H1 (cell line): ENCODE results near the gene SOCS6. TPM values are rescaled to one million over a fixed set of nuclear protein-coding genes. Genes with fewer than 3 reads are reported as not detected.

Experiments used
- CTCF ChIA-PET: fragments of 300-600 bp; sonication (Branson Sonifier 250); formaldehyde crosslinking; loops from one replicate; lab custom pipeline; 2021; ENCODE audit not compliant: partially characterized antibody; lab: Charles Lee
- POLR2A ChIA-PET: fragments of 300-600 bp; sonication (Branson Sonifier 250); formaldehyde crosslinking; loops from one replicate; lab custom pipeline; 2021; ENCODE audit warnings: inconsistent platforms; ENCODE audit not compliant: partially characterized antibody; lab: Charles Lee
- DNase-seq, 2 experiments: peaks; one replicate each; pipeline versions ENCODE4 v3.0.0 to v3.0.0-alpha.2; 2010 to 2022; ENCODE audit warnings: low spot score in 2 of 2, low read depth in 1 of 2, mixed read lengths in 1 of 2
- FAIRE-seq: peaks from 2 replicates; lab custom pipeline; 2011; peaks lifted over from hg19 to GRCh38; lab: Jason Lieb, UNC
- H2AFZ ChIP-seq: 2 replicates; pipeline ENCODE4 v1.8.1; 2012; ENCODE audit warnings: low read length, inconsistent platforms
- H2AK5ac ChIP-seq: 2 replicates; pipeline ENCODE4 v1.6.1; 2013; ENCODE audit warnings: low read depth, low read length
- H2BK120ac ChIP-seq: replicated peaks from 2 replicates; pipeline ENCODE3; 2013; ENCODE audit warnings: low read depth, low read length, inconsistent platforms
- H2BK12ac ChIP-seq: 2 replicates; pipeline ENCODE4 v1.6.1; 2013; ENCODE audit warnings: low read depth, low read length
- H2BK15ac ChIP-seq: 2 replicates; pipeline ENCODE4 v1.6.1; 2013; ENCODE audit warnings: low read length
- H2BK20ac ChIP-seq: 2 replicates; pipeline ENCODE4 v1.6.1; 2013; ENCODE audit warnings: low read length
- H2BK5ac ChIP-seq: 2 replicates; pipeline ENCODE4 v1.6.1; 2013; ENCODE audit warnings: low read depth, low read length
- H3K14ac ChIP-seq: 2 replicates; pipeline ENCODE4 v1.6.1; 2013; ENCODE audit warnings: inconsistent platforms; ENCODE audit not compliant: insufficient read length
- H3K18ac ChIP-seq: 2 replicates; pipeline ENCODE4 v1.6.1; 2013; ENCODE audit warnings: low read length; ENCODE audit errors: extremely low read depth
- H3K23ac ChIP-seq: 2 replicates; pipeline ENCODE4 v1.6.1; 2013; ENCODE audit warnings: inconsistent platforms; ENCODE audit not compliant: insufficient read length
- H3K23me2 ChIP-seq: 2 replicates; pipeline ENCODE4 v1.6.1; 2013; ENCODE audit warnings: low read depth, low read length
- H3K27ac ChIP-seq: 2 replicates; pipeline ENCODE4 v1.6.1; 2011; ENCODE audit warnings: low read depth, low read length, inconsistent platforms
- H3K27me3 ChIP-seq, 4 experiments: replicated peaks in 1 of 4; 1 replicate in 1 of 4; 2 replicates in 3 of 4; pipeline versions ENCODE4 v1.6.1 to v1.8.1; 2011 to 2013; ENCODE audit warnings: low read length in 3 of 4, mild to moderate bottlenecking in 3 of 4, inconsistent platforms in 2 of 4, mixed read lengths in 2 of 4, moderate library complexity in 1 of 4; ENCODE audit not compliant: control insufficient read depth in 3 of 4, insufficient read depth in 3 of 4; ENCODE audit errors: extremely low read depth in 1 of 4
- H3K36me3 ChIP-seq, 4 experiments: 2 replicates each; pipeline versions ENCODE4 v1.6.1 to v1.8.1; 2011 to 2013; ENCODE audit warnings: mild to moderate bottlenecking in 4 of 4, low read length in 3 of 4, moderate library complexity in 2 of 4, control low read depth in 1 of 4, inconsistent platforms in 1 of 4; ENCODE audit not compliant: insufficient read depth in 4 of 4, control insufficient read depth in 2 of 4
- H3K4ac ChIP-seq: replicated peaks from 2 replicates; pipeline ENCODE3; 2013; ENCODE audit warnings: low read length, low read depth, mixed read lengths, inconsistent platforms; ENCODE audit not compliant: insufficient read length
- H3K4me1 ChIP-seq, 4 experiments: replicated peaks in 1 of 4; 1 replicate in 1 of 4; 2 replicates in 3 of 4; pipeline versions ENCODE4 v1.6.1 to v1.8.1; 2011 to 2013; ENCODE audit warnings: low read length in 3 of 4, inconsistent platforms in 2 of 4, mixed read lengths in 1 of 4; ENCODE audit not compliant: insufficient read depth in 4 of 4, control insufficient read depth in 3 of 4
- H3K4me2 ChIP-seq, 2 experiments: 2 replicates each; pipeline versions ENCODE4 v1.6.1 to v1.8.1; 2011 to 2013; ENCODE audit warnings: low read depth in 2 of 2, low read length in 2 of 2, control low read depth in 1 of 2, inconsistent platforms in 1 of 2, mild to moderate bottlenecking in 1 of 2; ENCODE audit not compliant: insufficient read depth in 1 of 2
- H3K4me3 ChIP-seq, 4 experiments: fragments of 200-600, 300-600 bp in 1 of 4; sonication (generic), shearing (Covaris generic), sonication (Bioruptor Twin) in 1 of 4; 2 replicates each; pipeline versions ENCODE4 v1.5.1 to v1.8.1; 2011 to 2016; ENCODE audit warnings: low read length in 4 of 4, low read depth in 3 of 4, control low read depth in 2 of 4, inconsistent platforms in 2 of 4, mild to moderate bottlenecking in 2 of 4, mixed read lengths in 1 of 4, moderate library complexity in 1 of 4; ENCODE audit not compliant: insufficient read depth in 2 of 4; ENCODE audit errors: extremely low read depth in 1 of 4
- H3K56ac ChIP-seq: replicated peaks from 2 replicates; pipeline ENCODE3; 2013; ENCODE audit warnings: low read depth, mild to moderate bottlenecking, mixed read lengths, low read length, inconsistent platforms; ENCODE audit not compliant: insufficient read length
- H3K79me1 ChIP-seq: 2 replicates; pipeline ENCODE4 v1.6.1; 2013; ENCODE audit warnings: low read depth, low read length, control low read depth
- H3K79me2 ChIP-seq, 2 experiments: 2 replicates each; pipeline versions ENCODE4 v1.6.1 to v1.8.1; 2012 to 2013; ENCODE audit warnings: low read length in 2 of 2, mild to moderate bottlenecking in 2 of 2, inconsistent platforms in 1 of 2; ENCODE audit not compliant: insufficient read depth in 2 of 2, control insufficient read depth in 1 of 2
- H3K9ac ChIP-seq, 4 experiments: replicated peaks in 1 of 4; 1 replicate in 1 of 4; 2 replicates in 3 of 4; pipeline versions ENCODE4 v1.6.1 to v1.8.1; 2011 to 2013; ENCODE audit warnings: low read depth in 3 of 4, low read length in 3 of 4, control low read depth in 2 of 4, mild to moderate bottlenecking in 2 of 4, moderate library complexity in 2 of 4, inconsistent platforms in 1 of 4; ENCODE audit errors: extremely low read depth in 1 of 4
- H3K9me3 ChIP-seq, 2 experiments: 2 replicates each; pipeline versions ENCODE4 v1.6.1 to v1.8.1; 2012 to 2013; ENCODE audit warnings: mild to moderate bottlenecking in 2 of 2, moderate library complexity in 2 of 2, control low read depth in 1 of 2, inconsistent platforms in 1 of 2, low read depth in 1 of 2, low read length in 1 of 2, mixed read lengths in 1 of 2; ENCODE audit not compliant: insufficient read depth in 2 of 2
- H4K20me1 ChIP-seq, 2 experiments: replicated peaks in 1 of 2; 2 replicates each; pipeline versions ENCODE3 to v1.8.1; 2011 to 2013; ENCODE audit warnings: inconsistent platforms in 2 of 2, low read length in 2 of 2, mild to moderate bottlenecking in 1 of 2; ENCODE audit not compliant: insufficient read depth in 2 of 2, control insufficient read depth in 1 of 2
- H4K5ac ChIP-seq: 2 replicates; pipeline ENCODE4 v1.6.1; 2013; ENCODE audit warnings: low read length, low read depth, mixed read lengths, inconsistent platforms; ENCODE audit not compliant: insufficient read length
- H4K8ac ChIP-seq: 2 replicates; pipeline ENCODE4 v1.8.0; 2013; ENCODE audit warnings: mild to moderate bottlenecking, moderate library complexity, low read length, inconsistent platforms; ENCODE audit not compliant: insufficient read depth; ENCODE audit errors: extremely low read depth
- H4K91ac ChIP-seq: replicated peaks from 2 replicates; pipeline ENCODE3; 2013; ENCODE audit warnings: low read length, mixed read lengths, inconsistent platforms; ENCODE audit not compliant: insufficient read length
- CHD2 ChIP-seq: IDR thresholded peaks from 2 replicates; pipeline ENCODE4 v1.6.1; 2012; ENCODE audit warnings: low read length, improper control_type of control experiment
- JUND ChIP-seq: IDR thresholded peaks from 2 replicates; pipeline ENCODE4 v1.6.1; 2011; ENCODE audit warnings: mild to moderate bottlenecking, improper control_type of control experiment, low read length
- KDM1A ChIP-seq: fragments of 200-600, 300-600 bp; sonication (generic); IDR thresholded peaks from 2 replicates; pipeline ENCODE4 v1.7.1; 2016; ENCODE audit warnings: mild to moderate bottlenecking, low read length, borderline replicate concordance
- KDM5A ChIP-seq: fragments of 200-600 bp; IDR thresholded peaks from 2 replicates; pipeline ENCODE4 v1.7.1; 2012; ENCODE audit warnings: mild to moderate bottlenecking, low read length, inconsistent platforms, mixed read lengths
- POLR2AphosphoS5 ChIP-seq: IDR thresholded peaks from 2 replicates; pipeline ENCODE4 v1.6.1; 2011; ENCODE audit warnings: low read depth, low read length
- POU5F1 ChIP-seq: IDR thresholded peaks from 2 replicates; pipeline ENCODE4 v1.6.1; 2011; ENCODE audit warnings: low read depth, mild to moderate bottlenecking, low read length, moderate library complexity
- RAD21 ChIP-seq, 2 experiments: IDR thresholded peaks in 1 of 2; conservative IDR thresholded peaks in 1 of 2; 2 replicates each; pipeline ENCODE4 v1.6.1; 2011; ENCODE audit warnings: low read depth in 2 of 2, low read length in 2 of 2, improper control_type of control experiment in 1 of 2, inconsistent platforms in 1 of 2, mild to moderate bottlenecking in 1 of 2, moderate library complexity in 1 of 2
- SIN3A ChIP-seq, 2 experiments: IDR thresholded peaks in 1 of 2; conservative IDR thresholded peaks in 1 of 2; 2 replicates each; pipeline ENCODE4 v1.6.1; 2011 to 2012; ENCODE audit warnings: low read length in 2 of 2, improper control_type of control experiment in 1 of 2, low read depth in 1 of 2, mild to moderate bottlenecking in 1 of 2
- SRF ChIP-seq: IDR thresholded peaks from 2 replicates; pipeline ENCODE4 v1.6.1; 2011; ENCODE audit warnings: mild to moderate bottlenecking, low read depth, low read length, moderate library complexity
- WGBS, 2 experiments: shearing (Covaris generic) in 1 of 2; methylation state at CpG; one replicate each; pipeline versions ENCODE4 v1.1.6 to v1.1.7; 2013 to 2015; ENCODE audit warnings: low lambda C conversion rate in 2 of 2, mixed read lengths in 2 of 2, inconsistent platforms in 1 of 2, low coverage in 1 of 2, missing lambda C conversion rate in 1 of 2; ENCODE audit not compliant: insufficient replicate concordance in 2 of 2, insufficient coverage in 1 of 2, insufficient read length in 1 of 2; ENCODE audit errors: extremely low coverage in 1 of 2, missing lambda C conversion rate in 1 of 2; 5-methylcytosine and 5-hydroxymethylcytosine counted together
- polyA plus RNA-seq, 7 experiments: library from polyadenylated mRNA; depleted of rRNA in 3 of 7; stranded (reverse) in 5 of 7; unstranded in 2 of 7; fragments of >200 nt in 5 of 7; fragments of 200-250 nt in 2 of 7; gene quantifications; 1 replicate in 5 of 7; 2 replicates in 1 of 7; 4 replicates in 1 of 7; pipeline versions ENCODE4 v1.2.1 to v1.2.3, GENCODE V29; 2011 to 2013; ENCODE audit warnings: missing spikeins in 2 of 7, mixed read lengths in 2 of 7
- total RNA-seq: library from RNA; stranded (reverse); fragmentation: NEBNext Ultra II Directional; extraction: Animal tissue kit (Norgen Biotek cat#: 25700); gene quantifications from 2 replicates; pipeline ENCODE4 v1.2.1, GENCODE V29; 2021
- TF ChIP-seq, protein P1 (sequence below): IDR thresholded peaks from 2 replicates; pipeline ENCODE4 v1.6.1; 2011; ENCODE audit warnings: low read length, improper control_type of control experiment

Gene SOCS6
- total and polyA plus RNA-seq, 2 of the 8 experiments (the other 6 are each of a cell fraction or from before 2014, with no cell fraction given): 9.1 to 22.9 TPM

DNA sequence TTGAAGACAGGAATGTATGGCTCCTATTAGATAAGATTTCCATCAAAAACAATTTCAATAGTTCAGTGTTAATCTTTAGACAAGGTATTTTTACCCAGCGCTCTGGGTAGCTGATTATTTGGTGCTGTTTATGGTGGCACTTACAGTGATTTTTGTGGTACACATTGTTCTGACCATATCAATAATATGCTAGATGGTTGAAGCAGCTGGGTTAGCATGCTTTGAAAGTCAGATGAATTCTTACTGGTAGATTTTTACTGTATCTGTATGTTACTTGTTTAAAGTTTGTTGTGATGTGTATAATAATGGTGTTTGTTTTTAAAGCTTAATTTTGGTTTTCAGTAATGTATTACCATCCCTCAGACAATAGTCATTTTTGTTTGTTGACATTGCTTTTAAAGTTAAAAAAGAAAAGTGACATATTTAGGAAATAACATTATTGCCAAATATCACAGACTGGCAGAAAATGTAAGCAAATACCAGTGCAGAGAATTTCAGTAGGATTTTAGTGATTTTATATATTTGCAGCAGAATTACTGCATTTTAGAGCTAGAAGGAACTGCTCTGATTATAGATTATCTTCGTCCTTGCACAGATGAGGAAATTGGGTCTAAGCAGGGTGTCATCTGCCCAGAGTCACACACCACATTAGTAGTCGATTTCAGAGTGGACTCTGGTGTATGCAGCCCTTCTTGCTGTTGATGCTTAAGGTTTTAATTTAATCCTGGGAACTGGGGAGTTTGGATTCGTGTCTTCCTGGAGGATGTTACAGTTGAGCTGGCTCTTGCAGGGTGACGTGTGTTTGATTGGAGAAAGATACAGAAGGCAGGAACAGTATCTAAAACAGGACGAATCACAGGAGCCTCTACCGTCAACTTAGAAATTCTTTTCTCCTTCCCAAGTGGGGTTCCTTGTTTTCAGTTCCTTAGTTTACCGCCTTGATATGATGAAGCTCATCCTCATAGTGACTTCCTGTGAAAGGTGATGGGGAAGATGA lies 6.6 kb downstream of the SOCS6 start:
- no peak overlapping the region for H3K14ac ChIP-seq
- peaks cover 0 to 16% of the 10 kb centered on the region in 2 experiments for H4K20me1 ChIP-seq
- H3K9ac ChIP-seq: no peak overlapping the region
- H3K27ac ChIP-seq: no peak overlapping the region
- no peak overlapping the region for H3K23ac ChIP-seq
- 82% methylated on average over 8 of the region's 8 CpGs; no CpG with 5 or more reads in 1 of the 2 experiments for WGBS, 2 experiments
- H2BK15ac ChIP-seq: no peak overlapping the region
- peaks cover 0 to 11% (median 7%) of the 10 kb centered on the region in 4 experiments for H3K4me1 ChIP-seq
- peaks cover 8% of the 10 kb centered on the region for H3K79me1 ChIP-seq
- H3K4ac ChIP-seq: no peak overlapping the region
- H4K8ac ChIP-seq: no peak overlapping the region
- H4K5ac ChIP-seq: no peak overlapping the region
- DNase-seq: no peak
- no peaks in the 10 kb centered on the region for H3K27me3 ChIP-seq
- no peaks in the 10 kb centered on the region for H3K9me3 ChIP-seq
- no peak overlapping the region for H2AK5ac ChIP-seq
- CTCF ChIA-PET: interaction anchor here (0.6 to 1.4 kb wide), 4 partner anchors 9 to 155 kb away, joined by 3 read pairs; partner anchors contain the start of gene RTTN
- H2BK12ac ChIP-seq: no peak overlapping the region
- H2AFZ ChIP-seq: no peak overlapping the region
- H3K4me2 ChIP-seq: no peak overlapping the region; a peak in 1 of 4 replicates
- H2BK120ac ChIP-seq: no peak overlapping the region
- no peaks in the 10 kb centered on the region for H3K36me3 ChIP-seq
- no peak overlapping the region for H3K18ac ChIP-seq
- H3K23me2 ChIP-seq: no peaks in the 10 kb centered on the region
- POLR2A ChIA-PET: interaction anchor here (1.3 kb wide), 1 partner anchor 90 kb away, joined by 3 read pairs; the partner anchor contains the start of gene RTTN
- no peak overlapping the region for H3K4me3 ChIP-seq
- no peak overlapping the region for H2BK5ac ChIP-seq
- H2BK20ac ChIP-seq: no peak overlapping the region
- H4K91ac ChIP-seq: no peak overlapping the region
- H3K56ac ChIP-seq: no peak overlapping the region
- no peak for FAIRE-seq
- H3K79me2 ChIP-seq: peaks cover 22 to 99% of the 10 kb centered on the region in 2 experiments
- TF ChIP-seq RAD21 (IDR thresholded peaks at IDR 0.05 in 1 of 2, conservative IDR thresholded peaks at IDR 0.05 in 1 of 2; ENCODE audit: low read depth in 2 of 2, low read length in 2 of 2): no peak
- TF ChIP-seq, protein P1, sequence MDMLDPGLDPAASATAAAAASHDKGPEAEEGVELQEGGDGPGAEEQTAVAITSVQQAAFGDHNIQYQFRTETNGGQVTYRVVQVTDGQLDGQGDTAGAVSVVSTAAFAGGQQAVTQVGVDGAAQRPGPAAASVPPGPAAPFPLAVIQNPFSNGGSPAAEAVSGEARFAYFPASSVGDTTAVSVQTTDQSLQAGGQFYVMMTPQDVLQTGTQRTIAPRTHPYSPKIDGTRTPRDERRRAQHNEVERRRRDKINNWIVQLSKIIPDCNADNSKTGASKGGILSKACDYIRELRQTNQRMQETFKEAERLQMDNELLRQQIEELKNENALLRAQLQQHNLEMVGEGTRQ: no peak
- TF ChIP-seq JUND: no peak
- no peak for TF ChIP-seq POU5F1
- no peak for TF ChIP-seq POLR2AphosphoS5
- TF ChIP-seq CHD2: no peak
- no peak for TF ChIP-seq KDM1A
- no peak for TF ChIP-seq SIN3A (conservative IDR thresholded peaks at IDR 0.05 in 1 of 2, IDR thresholded peaks at IDR 0.05 in 1 of 2; ENCODE audit: low read depth in 1 of 2, low read length in 2 of 2)
- no peak for TF ChIP-seq KDM5A
- TF ChIP-seq SRF: no peak
